Stimulated activated naive B cell treated with anti-CD40 and anti-IgM and Interleukin-4, amounts not matched to agents 10 μg/mL and 1 μg/mL and 100 μg/mL, for 72 hours (primary cell): Measurements from ENCODE around the gene RASGRP2.

Source experiments
- ATAC-seq, 2 donors: fragments of 150-1000 bp; cut with Tn5 transposase; replicated peaks; 2 replicates each; pipeline ENCODE4 v1.10.0; 2021; ENCODE audit warnings: moderate library complexity in 1 of 2
- DNase-seq: peaks from one replicate; pipeline ENCODE4 v3.0.0; 2021
- H3K27ac Mint-ChIP-seq: one replicate; pipeline ENCODE4 v1.8.0; 2022; ENCODE audit warnings: mild to moderate bottlenecking, mixed read lengths
- H3K27me3 Mint-ChIP-seq, 2 donors: one replicate each; pipeline ENCODE4 v1.8.0; 2022; ENCODE audit warnings: mixed read lengths in 2 of 2
- H3K36me3 Mint-ChIP-seq, 2 donors: one replicate each; pipeline ENCODE4 v1.8.0; 2022; ENCODE audit warnings: mixed read lengths in 2 of 2, mild to moderate bottlenecking in 1 of 2
- H3K4me1 Mint-ChIP-seq, 2 donors: one replicate each; pipeline ENCODE4 v1.8.0; 2022; ENCODE audit warnings: mixed read lengths in 2 of 2, mild to moderate bottlenecking in 1 of 2
- H3K4me3 Mint-ChIP-seq, 2 donors: one replicate each; pipeline ENCODE4 v1.8.0; 2022; ENCODE audit warnings: mild to moderate bottlenecking in 2 of 2, mixed read lengths in 2 of 2, moderate library complexity in 1 of 2
- H3K9me3 Mint-ChIP-seq, 2 donors: one replicate each; pipeline ENCODE4 v1.8.0; 2022; ENCODE audit warnings: mixed read lengths in 2 of 2, mild to moderate bottlenecking in 1 of 2

RASGRP2 gene

GRCh38 chr11:64777449-64778222, 33.7 kb upstream of the RASGRP2 start:
- peak overlapping the region; percentile 93 to 94 for H3K4me3 Mint-ChIP-seq
- H3K9me3 Mint-ChIP-seq = no peaks in the 10 kb centered on the region
- no peaks in the 10 kb centered on the region for H3K27me3 Mint-ChIP-seq
- H3K36me3 Mint-ChIP-seq = peaks cover 41 to 52% of the 10 kb centered on the region in 2 donors
- DNase-seq (peak; percentile 66), ATAC-seq (peak; percentile 9 to 24)
- peaks cover 23 to 69% of the 10 kb centered on the region in 2 donors for H3K4me1 Mint-ChIP-seq
- H3K27ac Mint-ChIP-seq = peak overlapping the region; percentile 92

- Mint-ChIP-seq H3K27ac (peak overlapping the region; percentile 92), H3K4me1 (peaks cover 25 to 71% of the 10 kb centered on the region in 2 donors), H3K9me3 (no peaks in the 10 kb centered on the region), H3K27me3 (no peaks in the 10 kb centered on the region), H3K36me3 (peaks cover 45 to 60% of the 10 kb centered on the region in 2 donors), H3K4me3 (peak overlapping the region; percentile 93 to 94)
- DNase-seq (no peak), ATAC-seq (no peak)
Observed at GRCh38 chr11:64776875-64777274, 32.9 kb upstream of the RASGRP2 start.

- Mint-ChIP-seq H3K4me1 (peaks cover 29 to 75% of the 10 kb centered on the region in 2 donors), H3K27me3 (no peaks in the 10 kb centered on the region), H3K36me3 (peaks cover 50 to 64% of the 10 kb centered on the region in 2 donors), H3K27ac (peak overlapping the region; percentile 92), H3K4me3 (peak overlapping the region; percentile 93 to 94), H3K9me3 (no peaks in the 10 kb centered on the region)
- DNase-seq (no peak), ATAC-seq (no peak)
Observed at GRCh38 chr11:64776425-64776824, 32.5 kb upstream of the RASGRP2 start.

- H3K4me1 Mint-ChIP-seq = peaks cover 37 to 80% of the 10 kb centered on the region in 2 donors
- H3K27ac Mint-ChIP-seq = no peak overlapping the region
- H3K9me3 Mint-ChIP-seq = no peaks in the 10 kb centered on the region
- ATAC-seq (no peak), DNase-seq (no peak)
- H3K4me3 Mint-ChIP-seq = peak overlapping the region in 1 of 2 donors; percentile 22
- no peaks in the 10 kb centered on the region for H3K27me3 Mint-ChIP-seq
- peaks cover 64 to 79% of the 10 kb centered on the region in 2 donors for H3K36me3 Mint-ChIP-seq
Observed at GRCh38 chr11:64774144-64774543, 30.2 kb upstream of the RASGRP2 start.

- peak overlapping the region; percentile 87 for H3K27ac Mint-ChIP-seq
- no peaks in the 10 kb centered on the region for H3K9me3 Mint-ChIP-seq
- peaks cover 72 to 93% of the 10 kb centered on the region in 2 donors for H3K36me3 Mint-ChIP-seq
- H3K4me3 Mint-ChIP-seq = peak overlapping the region; percentile 64 to 77
- H3K4me1 Mint-ChIP-seq = peaks cover 47 to 92% of the 10 kb centered on the region in 2 donors
- ATAC-seq (peak; percentile 36 to 38), DNase-seq (no peak)
- no peaks in the 10 kb centered on the region for H3K27me3 Mint-ChIP-seq
Observed at GRCh38 chr11:64772303-64773018, 28.5 kb upstream of the RASGRP2 start.

GRCh38 chr11:64771861-64772260, 27.9 kb upstream of the RASGRP2 start:
- Mint-ChIP-seq H3K27ac (peak overlapping the region; percentile 87), H3K27me3 (no peaks in the 10 kb centered on the region)

GRCh38 chr11:64770120-64770519, 26.2 kb upstream of the RASGRP2 start:
- Mint-ChIP-seq H3K4me1 (peaks cover 49 to 92% of the 10 kb centered on the region in 2 donors), H3K4me3 (peak overlapping the region in 1 of 2 donors; percentile 36), H3K9me3 (no peaks in the 10 kb centered on the region), H3K27ac (peak overlapping the region; percentile 88), H3K27me3 (no peaks in the 10 kb centered on the region), H3K36me3 (peaks cover 66 to 90% of the 10 kb centered on the region in 2 donors)
- DNase-seq (no peak), ATAC-seq (no peak)

More at GRCh38 chr11:64771861-64772260, 27.9 kb upstream of the RASGRP2 start:
- Mint-ChIP-seq H3K4me3 (peak overlapping the region; percentile 64 to 77), H3K9me3 (no peaks in the 10 kb centered on the region), H3K4me1 (peaks cover 47 to 92% of the 10 kb centered on the region in 2 donors), H3K36me3 (peaks cover 72 to 93% of the 10 kb centered on the region in 2 donors)
- DNase-seq (no peak), ATAC-seq (peak; percentile 91 to 97)

- Mint-ChIP-seq H3K36me3 (peaks cover 69 to 92% of the 10 kb centered on the region in 2 donors), H3K4me1 (peaks cover 55 to 93% of the 10 kb centered on the region in 2 donors), H3K27ac (peak overlapping the region; percentile 74), H3K27me3 (no peaks in the 10 kb centered on the region), H3K4me3 (peak overlapping the region in 1 of 2 donors; percentile 12), H3K9me3 (no peaks in the 10 kb centered on the region)
- ATAC-seq = no peak
- DNase-seq = no peak
Observed at GRCh38 chr11:64769283-64769682, 25.3 kb upstream of the RASGRP2 start.

GRCh38 chr11:64768300-64768694, 24.4 kb upstream of the RASGRP2 start:
- DNase-seq = no peak
- no peaks in the 10 kb centered on the region for H3K9me3 Mint-ChIP-seq
- no peaks in the 10 kb centered on the region for H3K27me3 Mint-ChIP-seq
- no peak for ATAC-seq
- peak overlapping the region; percentile 82 for H3K27ac Mint-ChIP-seq
- peaks cover 58 to 96% of the 10 kb centered on the region in 2 donors for H3K4me1 Mint-ChIP-seq
- no peak overlapping the region for H3K4me3 Mint-ChIP-seq
- peaks cover 67 to 91% of the 10 kb centered on the region in 2 donors for H3K36me3 Mint-ChIP-seq

- Mint-ChIP-seq H3K27ac (peak overlapping the region; percentile 82), H3K4me1 (peaks cover 62 to 96% of the 10 kb centered on the region in 2 donors), H3K4me3 (peak overlapping the region; percentile 6 to 32), H3K36me3 (peaks cover 68 to 90% of the 10 kb centered on the region in 2 donors), H3K9me3 (no peaks in the 10 kb centered on the region), H3K27me3 (no peaks in the 10 kb centered on the region)
- ATAC-seq (peak in 1 of 2 donors; percentile 30), DNase-seq (peak; percentile 47)
Observed at GRCh38 chr11:64767344-64768299, 23.7 kb upstream of the RASGRP2 start.

- DNase-seq (no peak), ATAC-seq (no peak)
- H3K27ac Mint-ChIP-seq = peak overlapping the region; percentile 37
- no peaks in the 10 kb centered on the region for H3K9me3 Mint-ChIP-seq
- peaks cover 72 to 90% of the 10 kb centered on the region in 2 donors for H3K36me3 Mint-ChIP-seq
- H3K4me1 Mint-ChIP-seq = peaks cover 67 to 96% of the 10 kb centered on the region in 2 donors
- H3K4me3 Mint-ChIP-seq = no peak overlapping the region
- H3K27me3 Mint-ChIP-seq = no peaks in the 10 kb centered on the region
Observed at GRCh38 chr11:64766881-64767280, 22.9 kb upstream of the RASGRP2 start.

- Mint-ChIP-seq H3K27ac (peak overlapping the region; percentile 87), H3K27me3 (no peaks in the 10 kb centered on the region), H3K4me1 (peaks cover 66 to 95% of the 10 kb centered on the region in 2 donors), H3K9me3 (no peaks in the 10 kb centered on the region), H3K4me3 (peak overlapping the region; percentile 36 to 67), H3K36me3 (peaks cover 66 to 83% of the 10 kb centered on the region in 2 donors)
- DNase-seq (no peak), ATAC-seq (no peak)
Observed at GRCh38 chr11:64765851-64766665, 22.1 kb upstream of the RASGRP2 start.

GRCh38 chr11:64765291-64765850, 21.4 kb upstream of the RASGRP2 start:
- no peaks in the 10 kb centered on the region for H3K9me3 Mint-ChIP-seq
- DNase-seq (no peak), ATAC-seq (no peak)
- H3K36me3 Mint-ChIP-seq = peaks cover 63 to 79% of the 10 kb centered on the region in 2 donors
- H3K4me1 Mint-ChIP-seq = peaks cover 68 to 95% of the 10 kb centered on the region in 2 donors
- no peaks in the 10 kb centered on the region for H3K27me3 Mint-ChIP-seq
- peak overlapping the region; percentile 71 to 72 for H3K4me3 Mint-ChIP-seq
- peak overlapping the region; percentile 90 for H3K27ac Mint-ChIP-seq
